Measurements from ENCODE around the gene PNMT.
"Not testable (repeated sequence)": the region's sequence is repeated elsewhere in the genome, so short reads cannot be mapped to it uniquely, and the experiment has no call there.

The PNMT gene

GRCh38 chr17:39709998-39710964 is 42.0 kb downstream of the PNMT start:
- DNase-seq (ENCODE audit: low read depth) = no peak
- peaks cover 58% of the 10 kb centered on the region for H3K36me3 ChIP-seq (ENCODE audit: control insufficient read depth, insufficient read depth, low read length, severe bottlenecking)

GRCh38 chr17:39711071-39711470 is 42.8 kb downstream of the PNMT start:
- not testable (repeated sequence) for DNase-seq (ENCODE audit: low read depth); H3K9ac ChIP-seq (ENCODE audit: low read length); H3K4me3 ChIP-seq (ENCODE audit: low read length); H3K4me1 ChIP-seq (ENCODE audit: control insufficient read depth, insufficient read depth, low read length); H3K27me3 ChIP-seq (replicated peaks; ENCODE audit: control insufficient read depth, insufficient read depth, low read length); H3K9me3 ChIP-seq (ENCODE audit: control insufficient read depth, low read length)
- H3K36me3 ChIP-seq (ENCODE audit: control insufficient read depth, insufficient read depth, low read length, severe bottlenecking) = peaks cover 66% of the 10 kb centered on the region

More at GRCh38 chr17:39709998-39710964, 42.0 kb downstream of the PNMT start:
- no peak overlapping the region for H3K9ac ChIP-seq (ENCODE audit: low read length)
- no peaks in the 10 kb centered on the region for H3K4me1 ChIP-seq (ENCODE audit: control insufficient read depth, insufficient read depth, low read length)
- H3K27me3 ChIP-seq (replicated peaks; ENCODE audit: control insufficient read depth, insufficient read depth, low read length) = no peaks in the 10 kb centered on the region
- no peak overlapping the region for H3K4me3 ChIP-seq (ENCODE audit: low read length)
- H3K9me3 ChIP-seq (ENCODE audit: control insufficient read depth, low read length) = no peaks in the 10 kb centered on the region

- H3K36me3 ChIP-seq (ENCODE audit: control insufficient read depth, insufficient read depth, low read length, severe bottlenecking) = peaks cover 68% of the 10 kb centered on the region
- no peaks in the 10 kb centered on the region for H3K9me3 ChIP-seq (ENCODE audit: control insufficient read depth, low read length)
- no peak overlapping the region for H3K4me3 ChIP-seq (ENCODE audit: low read length)
- DNase-seq (ENCODE audit: low read depth) = no peak
- no peaks in the 10 kb centered on the region for H3K27me3 ChIP-seq (replicated peaks; ENCODE audit: control insufficient read depth, insufficient read depth, low read length)
- H3K9ac ChIP-seq (ENCODE audit: low read length) = no peak overlapping the region
- no peaks in the 10 kb centered on the region for H3K4me1 ChIP-seq (ENCODE audit: control insufficient read depth, insufficient read depth, low read length)
These were observed 43.6 kb downstream of the PNMT start for GRCh38 chr17:39711851-39712250.

- no peak overlapping the region for H3K9ac ChIP-seq (ENCODE audit: low read length)
- no peaks in the 10 kb centered on the region for H3K4me1 ChIP-seq (ENCODE audit: control insufficient read depth, insufficient read depth, low read length)
- no peaks in the 10 kb centered on the region for H3K27me3 ChIP-seq (replicated peaks; ENCODE audit: control insufficient read depth, insufficient read depth, low read length)
- H3K4me3 ChIP-seq (ENCODE audit: low read length) = no peak overlapping the region
- peaks cover 60% of the 10 kb centered on the region for H3K36me3 ChIP-seq (ENCODE audit: control insufficient read depth, insufficient read depth, low read length, severe bottlenecking)
- no peaks in the 10 kb centered on the region for H3K9me3 ChIP-seq (ENCODE audit: control insufficient read depth, low read length)
- no peak for DNase-seq (ENCODE audit: low read depth)
These were observed 46.0 kb downstream of the PNMT start for GRCh38 chr17:39714234-39714633.

GRCh38 chr17:39715375-39716072 is 47.3 kb downstream of the PNMT start:
- no peak for DNase-seq (ENCODE audit: low read depth)
- no peaks in the 10 kb centered on the region for H3K4me1 ChIP-seq (ENCODE audit: control insufficient read depth, insufficient read depth, low read length)
- H3K4me3 ChIP-seq (ENCODE audit: low read length) = no peak overlapping the region
- H3K9ac ChIP-seq (ENCODE audit: low read length) = no peak overlapping the region
- no peaks in the 10 kb centered on the region for H3K9me3 ChIP-seq (ENCODE audit: control insufficient read depth, low read length)
- peaks cover 50% of the 10 kb centered on the region for H3K36me3 ChIP-seq (ENCODE audit: control insufficient read depth, insufficient read depth, low read length, severe bottlenecking)
- no peaks in the 10 kb centered on the region for H3K27me3 ChIP-seq (replicated peaks; ENCODE audit: control insufficient read depth, insufficient read depth, low read length)

- peaks cover 48% of the 10 kb centered on the region for H3K36me3 ChIP-seq (ENCODE audit: control insufficient read depth, insufficient read depth, low read length, severe bottlenecking)
- H3K4me3 ChIP-seq (ENCODE audit: low read length) = no peak overlapping the region
- H3K27me3 ChIP-seq (replicated peaks; ENCODE audit: control insufficient read depth, insufficient read depth, low read length) = no peaks in the 10 kb centered on the region
- no peak overlapping the region for H3K9ac ChIP-seq (ENCODE audit: low read length)
- DNase-seq (ENCODE audit: low read depth) = no peak
- no peaks in the 10 kb centered on the region for H3K4me1 ChIP-seq (ENCODE audit: control insufficient read depth, insufficient read depth, low read length)
- no peaks in the 10 kb centered on the region for H3K9me3 ChIP-seq (ENCODE audit: control insufficient read depth, low read length)
These were observed 48.0 kb downstream of the PNMT start for GRCh38 chr17:39716073-39716818.

- peaks cover 42% of the 10 kb centered on the region for H3K36me3 ChIP-seq (ENCODE audit: control insufficient read depth, insufficient read depth, low read length, severe bottlenecking)
- no peaks in the 10 kb centered on the region for H3K9me3 ChIP-seq (ENCODE audit: control insufficient read depth, low read length)
- H3K9ac ChIP-seq (ENCODE audit: low read length) = no peak overlapping the region
- no peak for DNase-seq (ENCODE audit: low read depth)
- H3K4me1 ChIP-seq (ENCODE audit: control insufficient read depth, insufficient read depth, low read length) = no peaks in the 10 kb centered on the region
- no peak overlapping the region for H3K4me3 ChIP-seq (ENCODE audit: low read length)
- H3K27me3 ChIP-seq (replicated peaks; ENCODE audit: control insufficient read depth, insufficient read depth, low read length) = no peaks in the 10 kb centered on the region
These were observed 48.8 kb downstream of the PNMT start for GRCh38 chr17:39716879-39717536.

- Histone ChIP-seq H3K4me1 (ENCODE audit: control insufficient read depth, insufficient read depth, low read length) (no peaks in the 10 kb centered on the region), H3K9me3 (ENCODE audit: control insufficient read depth, low read length) (no peaks in the 10 kb centered on the region), H3K4me3 (ENCODE audit: low read length) (no peak overlapping the region), H3K9ac (ENCODE audit: low read length) (no peak overlapping the region), H3K27me3 (replicated peaks; ENCODE audit: control insufficient read depth, insufficient read depth, low read length) (no peaks in the 10 kb centered on the region), H3K36me3 (ENCODE audit: control insufficient read depth, insufficient read depth, low read length, severe bottlenecking) (peaks cover 40% of the 10 kb centered on the region)
- no peak for DNase-seq (ENCODE audit: low read depth)
These were observed 49.4 kb downstream of the PNMT start for GRCh38 chr17:39717660-39718059.

- Histone ChIP-seq H3K9ac (ENCODE audit: low read length) (no peak overlapping the region), H3K4me3 (ENCODE audit: low read length) (no peak overlapping the region), H3K36me3 (ENCODE audit: control insufficient read depth, insufficient read depth, low read length, severe bottlenecking) (peaks cover 38% of the 10 kb centered on the region), H3K9me3 (ENCODE audit: control insufficient read depth, low read length) (no peaks in the 10 kb centered on the region), H3K27me3 (replicated peaks; ENCODE audit: control insufficient read depth, insufficient read depth, low read length) (no peaks in the 10 kb centered on the region), H3K4me1 (ENCODE audit: control insufficient read depth, insufficient read depth, low read length) (no peaks in the 10 kb centered on the region)
- no peak for DNase-seq (ENCODE audit: low read depth)
These were observed 51.5 kb downstream of the PNMT start for GRCh38 chr17:39719563-39720355.
